Left renal pelvis (tissue), 4 donors: ENCODE data around the gene NDC80. TPM values are rescaled to one million over a fixed set of nuclear protein-coding genes. Genes with fewer than 3 reads are reported as not detected.
"Not testable (repeated sequence)": the region's sequence is repeated elsewhere in the genome, so short reads cannot be mapped to it uniquely, and the experiment has no call there.

Experiments
- DNase-seq, 4 donors: peaks; one replicate each; pipeline ENCODE4 v3.0.0-alpha.2; 2013; ENCODE audit warnings: low read depth in 4 of 4, low spot score in 3 of 4
- polyA plus RNA-seq, 4 donors: library from polyadenylated mRNA; unstranded; fragments of 120-200 nt; gene quantifications; one replicate each; pipeline ENCODE4 v1.2.1, GENCODE V29; 2013; ENCODE audit not compliant: insufficient read length in 4 of 4

NDC80 gene
- polyA plus RNA-seq, 4 donors, result 24.9 to 28.6 (median 27.3) TPM

DNA sequence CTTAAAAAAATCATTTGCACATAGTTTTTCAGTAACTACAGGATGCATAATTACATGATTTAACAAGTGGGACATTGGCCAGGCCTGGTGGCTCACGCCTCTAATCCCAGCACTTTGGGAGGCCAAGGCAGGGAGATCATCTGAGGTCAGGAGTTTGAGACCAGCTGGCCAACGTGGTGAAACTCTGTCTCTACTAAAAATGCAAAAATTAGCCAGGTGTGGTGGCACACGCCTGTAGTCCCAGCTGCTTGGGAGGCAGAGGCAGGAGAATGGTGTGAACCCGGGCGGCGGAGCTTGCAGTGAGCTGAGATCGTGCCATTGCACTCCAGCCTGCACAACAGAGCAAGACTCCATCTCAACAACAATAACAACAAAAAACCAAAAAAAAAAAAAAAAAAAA lies 90.9 kb downstream of the NDC80 start:
- not testable (repeated sequence) for DNase-seq

DNA sequence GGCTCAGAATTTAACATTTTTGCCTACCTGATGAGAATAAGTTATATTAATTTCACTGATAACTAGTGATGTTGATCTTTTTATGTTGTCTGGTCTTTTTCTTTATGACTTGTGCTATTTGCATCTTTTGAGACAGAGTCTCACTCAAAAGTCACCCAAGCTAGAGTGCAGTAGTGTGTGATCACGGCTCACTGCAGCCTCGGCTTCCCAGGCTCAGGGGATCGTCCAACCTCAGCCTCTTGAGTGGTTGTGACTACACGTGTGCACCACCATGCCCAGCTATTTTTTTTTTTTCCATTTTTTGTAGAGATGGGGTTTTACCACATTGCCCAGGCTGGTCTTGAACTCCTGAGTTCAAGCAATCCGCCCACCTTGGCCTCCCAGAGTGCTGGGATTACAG lies 91.6 kb downstream of the NDC80 start:
- DNase-seq, result no peak

Other genes starting within 250 kb of the NDC80 start
- gene METTL4, start 52 bp upstream of the NDC80 start, polyA plus RNA-seq, result 10 to 100 TPM; 17.3 to 21.4 (median 19.4) TPM
- gene SMCHD1, start 84.2 kb downstream of the NDC80 start, polyA plus RNA-seq, result 10 to 100 TPM; 57.4 to 68.5 (median 64.2) TPM